Prostate gland (tissue), 2 donors: ENCODE measurements around the gene IRS1. TPM values are rescaled to one million over a fixed set of nuclear protein-coding genes. Genes with fewer than 3 reads are reported as not detected.

Experiments used
- DNase-seq: peaks from one replicate; pipeline ENCODE4 v3.0.0-alpha.2; 2019; ENCODE audit warnings: low spot score
- H3K27ac ChIP-seq, 2 donors: fragments of 200-600 bp; sonication (generic); 2 replicates each; pipeline ENCODE4 v1.5.1; 2017 to 2019
- H3K27me3 ChIP-seq: fragments of 200-600 bp; sonication (generic); replicated peaks from 2 replicates; pipeline ENCODE4 v1.5.1; 2019; ENCODE audit not compliant: insufficient read depth
- H3K36me3 ChIP-seq, 2 donors: fragments of 200-600 bp; sonication (generic); 1 replicate in 1 of 2; 2 replicates in 1 of 2; pipeline versions ENCODE4 v1.5.1 to v1.8.1; 2017 to 2019
- H3K4me1 ChIP-seq: fragments of 200-600 bp; sonication (generic); replicated peaks from 2 replicates; pipeline ENCODE4 v1.5.1; 2019
- H3K4me3 ChIP-seq, 2 donors: fragments of 200-600 bp; sonication (generic); 2 replicates each; pipeline ENCODE4 v1.5.1; 2017 to 2019
- H3K9me3 ChIP-seq: fragments of 200-600 bp; sonication (generic); 2 replicates; pipeline ENCODE4 v1.5.1; 2017
- CTCF ChIP-seq, 4 experiments: fragments of 200-600 bp in 2 of 4; fragments of 450-650 bp in 2 of 4; sonication (generic) in 2 of 4; IDR thresholded peaks; 1 replicate in 3 of 4; 2 replicates in 1 of 4; pipeline ENCODE4 v1.5.1; 2016 to 2019; ENCODE audit warnings: antibody characterized with exemption in 4 of 4, mild to moderate bottlenecking in 2 of 4, moderate library complexity in 2 of 4
- POLR2A ChIP-seq: fragments of 450-650 bp; IDR thresholded peaks from one replicate; pipeline ENCODE4 v1.6.1; 2016; ENCODE audit warnings: antibody characterized with exemption, mild to moderate bottlenecking
- POLR2AphosphoS5 ChIP-seq: sonication (generic); formaldehyde crosslinking; IDR thresholded peaks from one replicate; pipeline ENCODE4 v1.6.1; 2017; ENCODE audit warnings: antibody characterized with exemption
- WGBS: methylation state at CpG from one replicate; pipeline ENCODE4 v1.1.5; 2018; 5-methylcytosine and 5-hydroxymethylcytosine counted together
- intact Hi-C: fragments of 100-400 bp; cut with DNase I; formaldehyde crosslinking; loops from one replicate; pipeline ENCODE4 v1.14.2; 2022
- total RNA-seq, 2 donors: library from RNA; depleted of rRNA; stranded (reverse); fragments of >200 nt; gene quantifications; one replicate each; pipeline ENCODE4 v1.1.0, GENCODE V29; 2016

IRS1 gene
- total RNA-seq, 2 donors from 2014 or later: 37.6 to 40.6 TPM

DNA sequence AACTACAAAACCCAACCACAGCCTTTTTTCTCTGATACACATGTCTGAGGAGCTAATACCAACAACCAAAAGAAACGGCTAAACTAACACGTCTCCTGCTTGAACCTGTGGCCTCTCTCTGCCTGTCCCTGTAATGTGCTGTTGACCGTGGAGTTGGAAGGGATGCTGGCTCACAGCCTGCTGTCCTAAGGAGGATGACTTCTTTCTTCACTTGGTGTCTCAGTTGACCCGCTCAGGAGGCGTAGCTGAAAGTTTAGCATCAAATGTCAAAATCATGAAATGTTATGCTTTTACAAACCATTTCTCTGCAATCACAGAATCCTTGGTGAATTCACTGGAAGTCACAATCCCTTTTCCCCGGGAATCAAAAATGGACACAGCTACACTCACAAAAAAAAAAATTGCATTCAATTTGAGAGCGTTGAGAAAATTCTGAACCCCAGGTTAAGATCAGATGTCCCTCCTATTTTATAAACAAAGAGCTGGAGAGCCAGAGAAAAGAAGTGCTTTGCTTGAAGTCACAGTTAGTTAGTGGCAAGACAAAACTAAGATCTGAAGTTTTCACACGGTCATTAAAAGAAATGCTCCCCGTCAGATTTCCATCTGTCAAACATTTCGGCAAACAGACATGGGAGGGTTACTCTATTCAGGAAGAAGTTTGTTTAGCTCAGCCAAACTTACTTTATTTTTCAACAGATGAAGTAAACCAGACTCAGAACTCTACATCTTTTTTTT lies 74.3 kb downstream of the IRS1 start:
- no peaks in the 10 kb centered on the region for H3K27me3 ChIP-seq
- TF ChIP-seq CTCF (IDR thresholded peaks at IDR 0.05): no peak
- no peak for TF ChIP-seq POLR2A
- TF ChIP-seq POLR2AphosphoS5: no peak
- no peak overlapping the region for H3K4me3 ChIP-seq
- DNase-seq: no peak
- peak overlapping the region in 1 of 2 donors; percentile 17 for H3K27ac ChIP-seq
- 35% methylated on average over 10 of the region's 10 CpGs for WGBS
- no peaks in the 10 kb centered on the region for H3K9me3 ChIP-seq
- no peaks in the 10 kb centered on the region for H3K36me3 ChIP-seq
- H3K4me1 ChIP-seq: no peaks in the 10 kb centered on the region
- intact Hi-C loops: loop anchor here (10.0 kb wide), 1 partner anchor 830 kb away; no protein-coding TSS in a partner anchor

DNA sequence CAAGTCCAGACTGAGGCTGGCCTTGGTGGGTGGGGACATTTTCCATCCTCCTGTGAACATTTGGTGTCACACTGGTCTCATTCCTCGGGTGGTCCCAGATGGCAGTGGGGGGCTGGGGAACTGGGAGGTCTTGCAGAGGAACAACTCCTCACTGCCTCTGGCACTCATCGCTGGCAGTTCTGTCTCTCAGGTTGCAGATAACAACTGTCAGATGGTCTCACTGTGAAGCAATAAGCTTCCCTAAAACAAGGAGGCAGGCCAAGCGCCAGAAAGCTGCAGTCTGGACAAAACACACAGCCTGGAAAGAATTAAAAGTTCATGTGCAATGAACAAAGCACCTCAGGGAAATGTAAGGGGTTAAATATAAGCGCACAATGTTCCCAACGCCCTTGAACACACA lies 78.1 kb downstream of the IRS1 start:
- no peak for DNase-seq
- Histone ChIP-seq H3K36me3 (no peaks in the 10 kb centered on the region), H3K9me3 (no peaks in the 10 kb centered on the region), H3K27me3 (no peaks in the 10 kb centered on the region), H3K4me3 (no peak overlapping the region), H3K27ac (no peak overlapping the region), H3K4me1 (no peaks in the 10 kb centered on the region)
- WGBS: 41% methylated on average over 5 of the region's 5 CpGs
- intact Hi-C loops: loop anchor here (5.0 to 10.0 kb wide), 2 partner anchors 76 to 827 kb away; partner anchors contain the start of gene IRS1
- no peak for TF ChIP-seq POLR2A
- no peak for TF ChIP-seq POLR2AphosphoS5
- TF ChIP-seq CTCF (IDR thresholded peaks at IDR 0.05): no peak

GRCh38 chr2:226720948-226721347 lies 78.7 kb downstream of the IRS1 start:
- Histone ChIP-seq H3K27ac (no peak overlapping the region), H3K36me3 (no peaks in the 10 kb centered on the region), H3K27me3 (no peaks in the 10 kb centered on the region), H3K4me1 (no peaks in the 10 kb centered on the region), H3K9me3 (no peaks in the 10 kb centered on the region), H3K4me3 (no peak overlapping the region)
- no peak for DNase-seq
- TF ChIP-seq CTCF (IDR thresholded peaks at IDR 0.05) (no peak), POLR2AphosphoS5 (no peak), POLR2A (no peak)
- intact Hi-C loops: loop anchor here (5.0 to 10.0 kb wide), 2 partner anchors 76 to 826 kb away; partner anchors contain the start of gene IRS1
- WGBS: 84% methylated on average over 5 of the region's 5 CpGs

GRCh38 chr2:226717719-226718118 lies 81.9 kb downstream of the IRS1 start:
- no peaks in the 10 kb centered on the region for H3K9me3 ChIP-seq
- no peaks in the 10 kb centered on the region for H3K4me1 ChIP-seq
- H3K36me3 ChIP-seq: no peaks in the 10 kb centered on the region
- WGBS: 95% methylated on average over 1 of the region's 1 CpG
- no peak for TF ChIP-seq POLR2AphosphoS5
- no peak overlapping the region for H3K4me3 ChIP-seq
- intact Hi-C loops: no loop called here
- H3K27me3 ChIP-seq: no peaks in the 10 kb centered on the region
- no peak overlapping the region for H3K27ac ChIP-seq
- no peak for DNase-seq

DNA sequence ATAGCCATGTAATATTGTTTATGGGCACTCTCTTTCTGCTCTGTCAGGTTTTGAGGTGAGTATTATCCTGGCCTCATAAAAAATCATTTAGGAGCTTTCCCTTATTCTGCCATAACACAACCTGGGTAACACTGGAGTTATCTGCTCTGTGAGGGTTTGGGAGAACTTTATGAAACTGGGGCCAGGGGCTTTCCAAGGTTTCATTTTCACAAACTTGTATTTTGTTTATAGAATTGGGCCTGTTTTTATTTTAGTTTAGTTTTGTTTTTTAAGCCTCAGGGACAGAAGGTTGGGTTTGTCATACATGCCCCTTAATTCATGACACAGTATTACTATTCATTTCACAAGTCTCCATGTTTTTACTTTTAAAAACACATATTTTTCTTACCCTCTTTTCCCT lies 83.5 kb downstream of the IRS1 start:
- H3K27me3 ChIP-seq: no peaks in the 10 kb centered on the region
- H3K4me1 ChIP-seq: no peaks in the 10 kb centered on the region
- no peak for DNase-seq
- H3K9me3 ChIP-seq: no peaks in the 10 kb centered on the region
- TF ChIP-seq POLR2A (no peak), POLR2AphosphoS5 (no peak), CTCF (IDR thresholded peaks at IDR 0.05) (no peak)
- H3K36me3 ChIP-seq: no peaks in the 10 kb centered on the region
- intact Hi-C loops: no loop called here
- no peak overlapping the region for H3K27ac ChIP-seq
- H3K4me3 ChIP-seq: no peak overlapping the region
